ENCODE results near the gene NFE2L1.
"Not testable (repeated sequence)": the region's sequence is repeated elsewhere in the genome, so short reads cannot be mapped to it uniquely, and the experiment has no call there.

The NFE2L1 gene

DNA sequence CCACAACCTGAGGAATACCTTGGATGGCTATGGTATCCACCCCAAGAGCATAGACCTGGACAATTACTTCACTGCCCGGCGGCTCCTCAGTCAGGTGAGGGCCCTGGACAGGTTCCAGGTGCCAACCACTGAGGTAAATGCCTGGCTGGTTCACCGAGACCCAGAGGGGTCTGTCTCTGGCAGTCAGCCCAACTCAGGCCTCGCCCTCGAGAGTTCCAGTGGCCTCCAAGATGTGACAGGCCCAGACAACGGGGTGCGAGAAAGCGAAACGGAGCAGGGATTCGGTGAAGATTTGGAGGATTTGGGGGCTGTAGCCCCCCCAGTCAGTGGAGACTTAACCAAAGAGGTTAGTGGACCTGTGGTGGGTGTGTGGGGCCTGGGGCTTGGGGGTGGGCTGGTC lies 3.1 kb downstream of the NFE2L1 start:
- no peak for DNase-seq

GRCh38 chr17:48051706-48052486 lies 3.7 kb downstream of the NFE2L1 start:
- DNase-seq = no peak

- DNase-seq = peak; percentile 97
Measured at GRCh38 chr17:48052956-48053757, 5.0 kb downstream of the NFE2L1 start.

DNA sequence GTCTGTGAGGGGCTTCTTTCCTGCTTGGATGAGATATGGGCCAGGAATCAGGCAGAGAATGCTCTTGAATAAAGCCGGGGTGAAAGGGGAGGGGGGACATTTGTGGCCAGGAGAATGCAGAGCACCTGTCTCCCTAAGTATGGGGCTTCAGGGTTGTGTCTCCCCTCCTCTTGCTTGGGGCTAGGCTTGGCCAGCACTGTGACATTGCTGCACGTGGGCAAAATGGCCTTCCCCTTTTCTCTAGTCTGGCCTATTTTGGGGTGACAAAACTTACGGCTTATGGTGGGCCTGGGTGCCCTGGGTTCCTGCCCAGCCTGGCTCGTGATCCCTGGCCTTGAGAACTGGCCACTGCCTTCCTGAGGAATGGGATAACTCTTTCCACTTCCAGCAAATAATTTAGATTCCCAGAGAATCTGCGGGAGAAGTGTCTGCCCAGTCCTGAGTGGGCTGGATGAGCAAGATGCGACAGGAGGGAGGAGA lies 5.6 kb downstream of the NFE2L1 start:
- no peak for DNase-seq

DNA sequence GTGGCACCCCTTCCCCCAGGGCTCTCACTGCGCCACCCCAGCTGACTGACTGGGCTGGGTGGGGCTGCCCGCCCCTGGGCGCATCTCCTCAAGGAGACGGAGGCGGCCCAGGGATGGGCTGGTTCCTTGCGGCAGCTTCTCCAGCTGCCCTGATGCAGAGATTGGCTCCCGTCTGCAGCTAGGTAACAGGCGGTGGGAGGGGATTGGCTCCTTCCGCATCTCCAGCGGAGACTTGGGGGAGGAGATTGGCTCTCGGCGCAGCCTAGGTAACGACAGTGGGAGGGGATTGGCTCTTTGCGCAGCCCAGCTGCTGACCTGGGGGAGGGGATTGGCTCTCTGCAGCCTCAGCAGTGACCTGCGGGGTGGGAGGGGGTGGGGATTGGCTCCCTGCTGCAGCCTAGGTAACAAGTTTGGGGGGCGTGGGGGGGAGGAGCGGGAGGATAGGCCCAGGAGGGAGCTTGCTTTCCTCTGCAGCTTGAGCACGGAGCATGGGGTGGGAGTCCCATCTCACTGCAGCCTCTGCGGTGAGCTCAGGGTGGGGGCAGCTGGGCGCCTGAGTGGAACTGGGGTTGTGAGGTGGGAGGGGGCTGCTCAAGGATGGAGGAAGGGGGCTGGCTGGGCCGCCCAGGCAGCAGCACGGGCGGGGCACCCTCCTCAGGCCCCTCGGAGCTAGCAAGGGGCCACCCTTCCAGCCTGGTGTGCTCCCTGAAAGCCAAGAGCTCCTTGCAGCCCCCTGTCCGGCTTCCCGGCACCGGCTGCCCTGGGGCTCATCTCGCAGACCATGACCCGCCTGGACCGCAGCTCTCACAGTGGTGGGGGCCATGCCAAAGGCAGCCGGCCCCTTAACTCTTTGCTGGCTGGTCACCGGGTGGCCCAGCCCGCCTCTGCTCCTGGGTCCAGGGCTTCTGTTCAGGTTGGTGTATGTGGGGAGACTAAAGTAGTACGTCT lies 6.4 kb downstream of the NFE2L1 start:
- peak; percentile 99 for DNase-seq

DNA sequence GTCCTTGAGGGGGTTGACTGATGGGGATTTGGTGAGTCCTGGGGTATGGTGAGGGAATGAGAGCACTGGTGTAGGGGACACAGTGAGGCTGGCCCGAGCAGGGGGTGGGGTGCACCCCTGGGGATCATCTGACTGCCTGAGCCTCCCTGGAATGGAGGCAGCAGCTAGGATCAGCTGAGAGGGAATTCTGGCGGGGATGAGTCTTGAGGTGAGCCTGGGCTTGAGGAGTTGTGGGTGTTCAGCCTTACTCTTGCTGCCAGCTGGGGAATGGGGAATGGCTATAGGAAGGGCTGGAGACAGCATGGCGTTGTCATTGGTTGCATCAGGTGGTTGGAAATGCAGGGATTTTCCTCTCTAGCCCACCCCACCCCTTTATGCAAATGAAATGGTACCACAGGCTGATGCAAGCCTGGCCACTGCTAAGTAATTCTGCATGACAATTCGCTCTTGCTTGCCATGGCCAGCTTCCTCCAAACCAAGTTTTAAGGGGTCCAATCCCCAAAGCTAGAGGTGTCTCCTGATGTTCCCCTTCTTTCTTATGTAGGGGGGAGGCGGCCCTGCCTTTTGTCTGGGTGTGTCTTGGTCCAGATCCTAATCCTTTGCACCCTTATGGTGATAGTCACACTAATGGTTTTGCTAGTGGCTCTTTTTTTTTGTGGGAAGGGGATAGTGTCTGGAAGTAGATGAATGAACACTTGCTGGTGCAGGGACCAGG lies 7.5 kb downstream of the NFE2L1 start:
- no peak for DNase-seq

DNA sequence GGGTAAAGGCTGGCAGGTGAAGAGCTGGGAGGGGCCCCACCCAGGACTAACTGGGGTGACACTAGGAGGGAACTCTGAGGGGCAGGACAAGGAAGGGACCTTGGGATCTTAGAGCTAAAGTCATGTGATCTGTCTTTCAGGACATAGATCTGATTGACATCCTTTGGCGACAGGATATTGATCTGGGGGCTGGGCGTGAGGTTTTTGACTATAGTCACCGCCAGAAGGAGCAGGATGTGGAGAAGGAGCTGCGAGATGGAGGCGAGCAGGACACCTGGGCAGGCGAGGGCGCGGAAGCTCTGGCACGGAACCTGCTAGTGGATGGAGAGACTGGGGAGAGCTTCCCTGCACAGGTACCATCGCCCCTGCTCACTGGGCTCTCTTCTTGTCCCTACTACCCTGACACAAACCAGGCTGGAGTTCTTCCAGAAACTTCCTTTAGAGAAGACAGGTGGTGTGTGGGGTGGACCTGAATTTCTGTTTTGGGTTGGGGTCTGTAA lies 8.1 kb downstream of the NFE2L1 start:
- no peak for DNase-seq

DNA sequence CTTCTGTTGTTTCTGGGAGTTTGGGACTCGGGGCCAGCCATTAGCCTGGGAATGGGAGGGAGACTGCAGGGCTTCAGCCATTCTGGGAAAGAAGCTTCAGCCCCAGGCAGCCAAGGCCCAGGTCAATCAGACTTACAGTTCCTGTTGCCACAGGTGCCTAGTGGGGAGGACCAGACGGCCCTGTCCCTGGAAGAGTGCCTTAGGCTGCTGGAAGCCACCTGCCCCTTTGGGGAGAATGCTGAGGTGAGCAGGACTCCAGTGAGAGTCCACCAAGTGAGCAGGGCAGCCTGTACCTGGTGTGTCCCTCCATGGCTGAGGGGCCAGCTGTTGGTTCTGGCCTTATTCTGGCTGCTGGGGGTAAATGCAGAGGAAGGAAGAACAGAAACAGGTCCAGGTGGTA lies 8.7 kb downstream of the NFE2L1 start:
- DNase-seq = no peak

DNA sequence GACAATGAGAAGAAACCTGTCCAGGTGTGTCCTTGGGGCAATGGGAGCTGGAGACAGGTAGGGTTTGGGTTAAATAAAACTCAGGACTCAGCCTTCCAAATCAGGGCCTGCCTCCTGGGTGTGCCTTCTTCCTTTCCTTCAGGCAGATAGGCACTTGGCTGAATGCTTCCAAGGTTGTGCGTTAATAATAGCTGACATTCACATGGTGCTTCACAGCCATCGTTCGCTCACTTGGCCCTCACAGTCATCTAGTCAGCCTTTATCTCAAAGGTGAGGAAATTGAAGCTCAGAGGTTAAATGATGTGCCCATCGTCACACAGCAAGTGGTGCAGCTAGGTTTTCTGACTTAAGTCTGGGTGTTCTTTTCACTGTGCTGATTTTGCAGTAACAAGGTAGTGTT lies 9.5 kb downstream of the NFE2L1 start:
- DNase-seq = no peak

DNA sequence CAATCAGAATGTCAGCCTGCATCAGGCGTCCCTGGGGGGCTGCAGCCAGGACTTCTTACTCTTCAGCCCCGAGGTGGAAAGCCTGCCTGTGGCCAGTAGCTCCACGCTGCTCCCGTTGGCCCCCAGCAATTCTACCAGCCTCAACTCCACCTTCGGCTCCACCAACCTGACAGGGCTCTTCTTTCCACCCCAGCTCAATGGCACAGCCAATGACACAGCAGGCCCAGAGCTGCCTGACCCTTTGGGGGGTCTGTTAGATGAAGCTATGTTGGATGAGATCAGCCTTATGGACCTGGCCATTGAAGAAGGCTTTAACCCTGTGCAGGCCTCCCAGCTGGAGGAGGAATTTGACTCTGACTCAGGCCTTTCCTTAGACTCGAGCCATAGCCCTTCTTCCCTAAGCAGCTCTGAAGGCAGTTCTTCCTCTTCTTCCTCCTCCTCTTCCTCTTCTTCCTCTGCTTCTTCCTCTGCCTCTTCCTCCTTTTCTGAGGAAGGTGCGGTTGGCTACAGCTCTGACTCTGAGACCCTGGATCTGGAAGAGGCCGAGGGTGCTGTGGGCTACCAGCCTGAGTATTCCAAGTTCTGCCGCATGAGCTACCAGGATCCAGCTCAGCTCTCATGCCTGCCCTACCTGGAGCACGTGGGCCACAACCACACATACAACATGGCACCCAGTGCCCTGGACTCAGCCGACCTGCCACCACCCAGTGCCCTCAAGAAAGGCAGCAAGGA lies 10.4 kb downstream of the NFE2L1 start:
- DNase-seq = no peak

GRCh38 chr17:48059125-48059668 lies 11.0 kb downstream of the NFE2L1 start:
- no peak for DNase-seq

GRCh38 chr17:48060249-48060648 lies 12.1 kb downstream of the NFE2L1 start:
- no peak for DNase-seq

GRCh38 chr17:48062273-48062672 lies 14.1 kb downstream of the NFE2L1 start:
- DNase-seq = no peak

- DNase-seq = no peak
Measured at GRCh38 chr17:48064638-48065037, 16.5 kb downstream of the NFE2L1 start.

GRCh38 chr17:48066192-48066591 lies 18.0 kb downstream of the NFE2L1 start:
- no peak for DNase-seq

DNA sequence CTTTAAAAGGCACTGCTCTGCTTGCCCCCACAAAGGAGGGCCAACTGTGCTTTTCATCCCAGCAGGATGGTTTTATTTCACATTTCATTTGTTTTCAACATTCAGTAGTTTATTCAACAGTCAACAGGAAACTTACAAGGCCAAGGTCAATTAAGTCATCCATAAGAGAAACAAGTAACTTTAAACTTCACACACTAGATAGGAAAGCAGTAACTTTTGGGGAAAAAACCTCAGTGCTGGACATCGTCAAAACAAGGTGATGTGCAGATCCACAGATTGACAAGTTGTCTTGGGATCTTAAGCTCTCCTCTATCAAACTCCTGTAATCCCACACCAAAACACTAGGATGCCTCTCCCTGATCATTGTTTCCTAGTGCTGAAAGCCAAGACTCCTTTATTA lies 18.5 kb downstream of the NFE2L1 start:
- no peak for DNase-seq

DNA sequence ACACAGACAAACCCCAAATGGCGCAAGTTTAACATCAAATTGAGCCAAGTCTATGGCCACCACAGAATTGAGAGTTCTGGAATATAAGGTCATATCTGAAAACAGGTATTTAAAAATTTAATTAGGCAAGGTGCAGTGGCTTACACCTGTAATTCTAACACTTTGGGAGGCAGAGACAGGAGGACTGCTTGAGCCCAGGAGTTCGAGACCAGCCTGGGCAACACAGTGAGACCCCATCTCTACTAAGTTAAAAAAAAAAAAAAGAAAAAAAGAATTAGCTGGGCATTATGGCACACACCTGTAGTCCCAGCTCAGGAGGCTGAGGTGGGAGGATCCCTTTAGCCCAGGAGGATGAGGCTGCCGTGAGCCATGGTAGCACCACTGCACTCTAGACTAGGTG lies 19.1 kb downstream of the NFE2L1 start:
- no peak for DNase-seq

DNA sequence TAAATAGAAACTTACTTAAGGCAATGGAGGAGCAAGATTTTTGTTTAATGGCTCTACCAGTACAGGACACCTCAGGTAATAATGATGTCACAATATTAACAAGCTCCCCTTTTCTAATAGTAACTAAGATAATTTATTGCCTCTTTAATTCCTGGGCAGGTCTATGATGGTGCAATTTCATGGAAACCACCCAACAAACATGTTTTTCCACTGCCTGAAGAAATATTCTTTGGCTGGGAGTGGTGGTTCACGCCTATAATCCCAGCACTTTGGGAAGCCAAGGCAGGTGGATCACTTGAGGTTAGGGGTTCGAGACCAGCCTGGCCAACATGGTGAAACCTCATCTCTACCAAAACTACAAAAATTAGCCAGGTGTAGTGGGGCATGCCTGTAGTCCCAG lies 19.6 kb downstream of the NFE2L1 start:
- DNase-seq = not testable (repeated sequence)

GRCh38 chr17:48068491-48068961 lies 20.4 kb downstream of the NFE2L1 start:
- no peak for DNase-seq

GRCh38 chr17:48070195-48070594 lies 22.0 kb downstream of the NFE2L1 start:
- no peak for DNase-seq

- no peak for DNase-seq
Measured at GRCh38 chr17:48071654-48072053, 23.5 kb downstream of the NFE2L1 start.

Measured in NCI-H510A treated with DMSO at 0.1 percent for 48 hours (cell line).